ENCODE measurements around the gene SH3GL1.

SH3GL1 gene

DNA sequence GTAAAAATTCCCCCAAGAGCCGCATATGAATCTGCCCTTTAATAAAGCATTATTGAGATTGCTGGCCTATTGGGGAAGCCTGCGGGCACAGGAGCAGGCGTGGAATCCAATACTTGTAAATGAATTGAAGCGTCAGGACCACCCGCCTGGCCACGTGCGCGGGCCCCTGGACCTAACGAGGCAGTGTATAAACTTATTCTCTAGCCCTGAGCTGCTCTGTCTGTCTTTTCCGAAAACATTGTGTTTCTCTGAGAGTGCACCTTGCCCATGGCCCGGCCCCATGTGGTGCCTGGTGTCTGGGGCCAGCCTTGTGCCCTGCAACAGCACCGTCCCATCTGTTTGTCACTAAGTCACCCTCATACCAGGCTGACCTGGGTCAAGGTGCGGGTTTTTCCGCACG, 42.8 kb upstream of the SH3GL1 start:
- no peak overlapping the region for H3K4me3 ChIP-seq (ENCODE audit: low read depth, low read length, poor library complexity, severe bottlenecking)
- TF ChIP-seq EZH2 (IDR thresholded peaks at IDR 0.05; ENCODE audit: borderline replicate concordance, low read length), result no peak
- TF ChIP-seq, protein P1, sequence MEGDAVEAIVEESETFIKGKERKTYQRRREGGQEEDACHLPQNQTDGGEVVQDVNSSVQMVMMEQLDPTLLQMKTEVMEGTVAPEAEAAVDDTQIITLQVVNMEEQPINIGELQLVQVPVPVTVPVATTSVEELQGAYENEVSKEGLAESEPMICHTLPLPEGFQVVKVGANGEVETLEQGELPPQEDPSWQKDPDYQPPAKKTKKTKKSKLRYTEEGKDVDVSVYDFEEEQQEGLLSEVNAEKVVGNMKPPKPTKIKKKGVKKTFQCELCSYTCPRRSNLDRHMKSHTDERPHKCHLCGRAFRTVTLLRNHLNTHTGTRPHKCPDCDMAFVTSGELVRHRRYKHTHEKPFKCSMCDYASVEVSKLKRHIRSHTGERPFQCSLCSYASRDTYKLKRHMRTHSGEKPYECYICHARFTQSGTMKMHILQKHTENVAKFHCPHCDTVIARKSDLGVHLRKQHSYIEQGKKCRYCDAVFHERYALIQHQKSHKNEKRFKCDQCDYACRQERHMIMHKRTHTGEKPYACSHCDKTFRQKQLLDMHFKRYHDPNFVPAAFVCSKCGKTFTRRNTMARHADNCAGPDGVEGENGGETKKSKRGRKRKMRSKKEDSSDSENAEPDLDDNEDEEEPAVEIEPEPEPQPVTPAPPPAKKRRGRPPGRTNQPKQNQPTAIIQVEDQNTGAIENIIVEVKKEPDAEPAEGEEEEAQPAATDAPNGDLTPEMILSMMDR (IDR thresholded peaks at IDR 0.05; ENCODE audit: low read length), result no peak
- H3K27ac ChIP-seq (ENCODE audit: low read depth, low read length, poor library complexity, severe bottlenecking), result peak overlapping the region; percentile 70
- H3K9me2 ChIP-seq (ENCODE audit: low read depth, low read length), result no peaks in the 10 kb centered on the region
- H3K9me3 ChIP-seq (ENCODE audit: low read length), result no peaks in the 10 kb centered on the region
- H3K27me3 ChIP-seq (ENCODE audit: insufficient read depth, low read length), result no peaks in the 10 kb centered on the region
- H3F3A ChIP-seq (ENCODE audit: insufficient read depth, low read length), result no peaks in the 10 kb centered on the region
- H4K20me1 ChIP-seq (ENCODE audit: insufficient read depth, low read length), result no peaks in the 10 kb centered on the region
- no peak overlapping the region for H3K4me2 ChIP-seq (ENCODE audit: low read length)
- H3K36me3 ChIP-seq (ENCODE audit: insufficient read depth, low read length), result peaks cover 63% of the 10 kb centered on the region
- no peaks in the 10 kb centered on the region for H3K79me2 ChIP-seq (ENCODE audit: insufficient read depth, low read length)
- H2AFZ ChIP-seq (ENCODE audit: low read length), result no peak overlapping the region
- H3K4me1 ChIP-seq (ENCODE audit: insufficient read depth, low read length, severe bottlenecking), result peaks cover 9% of the 10 kb centered on the region
- H3K9ac ChIP-seq (ENCODE audit: low read length), result no peak overlapping the region

DNA sequence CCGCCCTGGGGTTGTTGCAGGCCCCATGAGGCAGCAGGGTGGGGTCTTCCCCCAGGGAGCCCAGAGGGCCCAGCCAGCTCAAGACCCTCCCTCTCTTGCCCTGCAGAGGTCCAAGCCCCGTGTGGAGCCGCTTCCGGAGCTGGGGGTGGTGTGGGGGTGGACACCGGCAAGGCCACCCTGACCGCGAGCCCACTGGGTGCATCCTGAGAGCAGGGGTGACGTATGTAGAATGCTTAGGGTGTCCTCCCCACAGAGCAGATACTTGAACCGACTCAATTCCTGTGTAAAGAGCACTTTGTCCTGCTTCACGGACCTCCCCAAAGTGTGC, 42.4 kb upstream of the SH3GL1 start:
- peaks cover 63% of the 10 kb centered on the region for H3K36me3 ChIP-seq (ENCODE audit: insufficient read depth, low read length)
- no peaks in the 10 kb centered on the region for H3K9me3 ChIP-seq (ENCODE audit: low read length)
- H3K4me3 ChIP-seq (ENCODE audit: low read depth, low read length, poor library complexity, severe bottlenecking), result no peak overlapping the region
- H2AFZ ChIP-seq (ENCODE audit: low read length), result no peak overlapping the region
- H3K79me2 ChIP-seq (ENCODE audit: insufficient read depth, low read length), result no peaks in the 10 kb centered on the region
- H3K27ac ChIP-seq (ENCODE audit: low read depth, low read length, poor library complexity, severe bottlenecking), result peak overlapping the region; percentile 70
- H3K27me3 ChIP-seq (ENCODE audit: insufficient read depth, low read length), result no peaks in the 10 kb centered on the region
- TF ChIP-seq, protein P1 (IDR thresholded peaks at IDR 0.05; ENCODE audit: low read length), result no peak
- no peak for TF ChIP-seq EZH2 (IDR thresholded peaks at IDR 0.05; ENCODE audit: borderline replicate concordance, low read length)
- H3K9ac ChIP-seq (ENCODE audit: low read length), result no peak overlapping the region
- no peak overlapping the region for H3K4me2 ChIP-seq (ENCODE audit: low read length)
- no peaks in the 10 kb centered on the region for H3F3A ChIP-seq (ENCODE audit: insufficient read depth, low read length)
- H3K4me1 ChIP-seq (ENCODE audit: insufficient read depth, low read length, severe bottlenecking), result peaks cover 9% of the 10 kb centered on the region
- H4K20me1 ChIP-seq (ENCODE audit: insufficient read depth, low read length), result no peaks in the 10 kb centered on the region
- no peaks in the 10 kb centered on the region for H3K9me2 ChIP-seq (ENCODE audit: low read depth, low read length)

DNA sequence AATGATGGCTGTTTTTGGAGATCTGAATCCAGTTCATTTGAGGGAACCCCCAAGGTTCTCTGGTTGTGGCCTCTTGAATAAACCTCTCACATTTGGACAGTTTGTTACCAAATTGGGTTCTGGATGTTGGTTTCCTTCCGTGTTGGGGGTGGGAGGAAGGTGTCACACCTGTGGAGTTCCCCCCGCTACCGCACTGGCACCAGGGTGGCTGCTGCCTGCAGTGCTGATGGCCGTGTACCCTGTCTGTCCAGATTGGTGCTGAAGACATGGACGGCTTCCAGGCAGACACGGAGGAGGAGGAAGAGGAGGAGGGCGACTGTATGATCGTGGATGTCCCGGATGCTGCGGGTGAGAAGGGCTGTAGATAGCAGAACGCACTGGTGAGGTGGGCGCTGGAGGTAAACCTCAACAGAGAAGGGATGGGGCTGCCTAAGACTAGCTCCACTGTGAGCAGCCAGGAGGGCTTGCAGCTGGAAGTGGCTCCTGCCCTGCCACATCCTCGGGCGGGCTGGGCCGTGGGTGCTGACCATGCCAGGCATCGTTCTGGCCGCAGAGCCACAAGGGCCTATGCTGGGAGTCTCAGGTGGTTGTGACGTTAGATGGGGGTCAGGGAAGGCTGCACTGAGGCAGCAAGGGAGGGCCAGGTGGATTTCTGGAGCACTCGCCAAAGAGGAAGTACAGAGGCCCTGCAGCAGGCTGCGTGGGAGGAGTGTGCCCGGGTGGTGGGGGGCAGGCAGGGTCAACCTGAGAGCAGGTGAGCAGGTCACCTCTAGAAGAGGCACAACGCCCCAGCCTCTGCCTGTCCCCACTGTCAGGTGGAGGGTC, 41.9 kb upstream of the SH3GL1 start:
- Histone ChIP-seq H3F3A (ENCODE audit: insufficient read depth, low read length) (no peaks in the 10 kb centered on the region), H3K27me3 (ENCODE audit: insufficient read depth, low read length) (no peaks in the 10 kb centered on the region), H3K4me2 (ENCODE audit: low read length) (no peak overlapping the region; the same call in 1 of the 2 replicates), H3K27ac (ENCODE audit: low read depth, low read length, poor library complexity, severe bottlenecking) (peak overlapping the region; percentile 70), H3K79me2 (ENCODE audit: insufficient read depth, low read length) (no peaks in the 10 kb centered on the region), H3K4me3 (ENCODE audit: low read depth, low read length, poor library complexity, severe bottlenecking) (no peak overlapping the region), H3K9ac (ENCODE audit: low read length) (no peak overlapping the region; the same call in 1 of the 2 replicates), H4K20me1 (ENCODE audit: insufficient read depth, low read length) (no peaks in the 10 kb centered on the region), H3K9me2 (ENCODE audit: low read depth, low read length) (no peaks in the 10 kb centered on the region), H3K9me3 (ENCODE audit: low read length) (no peaks in the 10 kb centered on the region), H3K36me3 (ENCODE audit: insufficient read depth, low read length) (peaks cover 60% of the 10 kb centered on the region), H3K4me1 (ENCODE audit: insufficient read depth, low read length, severe bottlenecking) (peaks cover 9% of the 10 kb centered on the region), H2AFZ (ENCODE audit: low read length) (no peak overlapping the region)
- TF ChIP-seq EZH2 (IDR thresholded peaks at IDR 0.05; ENCODE audit: borderline replicate concordance, low read length), result no peak

DNA sequence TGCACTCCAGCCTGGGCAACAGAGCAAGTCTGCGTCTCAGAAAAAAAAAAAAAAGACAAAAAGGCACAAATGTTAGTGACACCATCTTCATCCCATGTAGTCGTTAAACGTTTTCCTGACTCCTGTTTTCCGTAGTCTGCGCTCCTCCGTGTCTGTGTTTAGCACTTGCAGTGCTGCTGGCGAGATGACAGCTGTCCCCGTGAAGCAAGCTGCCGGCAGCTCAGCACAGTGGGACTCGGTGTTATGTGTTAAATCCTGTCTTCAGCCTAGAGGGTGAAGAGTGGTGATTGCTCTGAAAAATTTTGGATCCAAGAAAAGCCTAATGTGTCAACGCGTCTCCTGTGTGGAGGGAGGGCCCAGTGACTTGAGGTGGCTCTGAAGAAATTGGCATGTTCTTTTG, 38.9 kb upstream of the SH3GL1 start:
- no peaks in the 10 kb centered on the region for H3K9me3 ChIP-seq (ENCODE audit: low read length)
- no peaks in the 10 kb centered on the region for H3K27me3 ChIP-seq (ENCODE audit: insufficient read depth, low read length)
- H2AFZ ChIP-seq (ENCODE audit: low read length), result no peak overlapping the region
- TF ChIP-seq, protein P1 (IDR thresholded peaks at IDR 0.05; ENCODE audit: low read length), result no peak
- no peak for TF ChIP-seq EZH2 (IDR thresholded peaks at IDR 0.05; ENCODE audit: borderline replicate concordance, low read length)
- H3K27ac ChIP-seq (ENCODE audit: low read depth, low read length, poor library complexity, severe bottlenecking), result no peak overlapping the region
- no peaks in the 10 kb centered on the region for H3K79me2 ChIP-seq (ENCODE audit: insufficient read depth, low read length)
- H3K36me3 ChIP-seq (ENCODE audit: insufficient read depth, low read length), result peaks cover 61% of the 10 kb centered on the region
- H4K20me1 ChIP-seq (ENCODE audit: insufficient read depth, low read length), result no peaks in the 10 kb centered on the region
- no peak overlapping the region for H3K9ac ChIP-seq (ENCODE audit: low read length)
- H3K9me2 ChIP-seq (ENCODE audit: low read depth, low read length), result no peaks in the 10 kb centered on the region
- no peak overlapping the region for H3K4me2 ChIP-seq (ENCODE audit: low read length)
- peaks cover 9% of the 10 kb centered on the region for H3K4me1 ChIP-seq (ENCODE audit: insufficient read depth, low read length, severe bottlenecking)
- H3F3A ChIP-seq (ENCODE audit: insufficient read depth, low read length), result no peaks in the 10 kb centered on the region
- no peak overlapping the region for H3K4me3 ChIP-seq (ENCODE audit: low read depth, low read length, poor library complexity, severe bottlenecking)
